SIG-M5 treated with dmso at 0.1 percent for 504 hours (cell line): ENCODE data around the gene CAVIN1.
A peak's percentile ranks its signal among the peaks of the same experiment; 100 is the strongest.

Experiments
- DNase-seq: peaks from one replicate; lab custom pipeline; 2025; ENCODE audit not compliant: unreplicated experiment; lab: John Stamatoyannopoulos, UW

The CAVIN1 gene

GRCh38 chr17:42431758-42432161 lies 8.7 kb upstream of the CAVIN1 start:
- no peak for DNase-seq

- DNase-seq, result no peak
These were observed 6.8 kb upstream of the CAVIN1 start for GRCh38 chr17:42429726-42430447.

- peak; percentile 64 for DNase-seq
These were observed 5.3 kb upstream of the CAVIN1 start for GRCh38 chr17:42428141-42428944.

DNA sequence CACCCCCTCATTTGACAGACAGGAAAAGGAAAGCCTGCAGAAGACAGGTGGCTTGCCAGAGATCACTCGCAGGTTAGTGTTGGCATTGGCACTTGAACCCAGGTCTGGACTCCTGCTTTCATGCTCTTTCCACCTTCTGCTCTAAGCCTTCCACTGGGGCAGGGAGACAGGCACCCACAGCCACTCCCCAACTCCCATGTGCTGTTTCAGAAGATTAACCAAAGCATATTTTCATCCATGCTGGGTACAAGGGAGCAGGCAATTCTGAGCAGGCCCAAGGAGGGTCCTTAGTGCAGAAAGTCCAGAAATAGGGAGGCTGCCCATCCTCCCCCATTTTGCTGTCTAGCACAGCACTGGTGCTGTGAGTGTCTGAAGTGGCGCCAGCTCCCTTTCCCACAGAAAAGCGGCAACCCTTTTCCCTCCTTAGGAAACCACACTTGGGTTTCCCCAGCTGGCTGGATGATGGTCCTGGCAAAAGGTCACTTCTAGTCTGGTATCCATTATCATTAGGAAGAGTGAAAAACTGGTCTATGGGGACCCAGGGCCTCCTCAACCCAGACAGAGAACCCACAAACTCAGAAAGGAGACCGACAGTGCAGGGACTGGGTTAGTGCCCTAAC lies 2.0 kb upstream of the CAVIN1 start:
- DNase-seq, result no peak

DNA sequence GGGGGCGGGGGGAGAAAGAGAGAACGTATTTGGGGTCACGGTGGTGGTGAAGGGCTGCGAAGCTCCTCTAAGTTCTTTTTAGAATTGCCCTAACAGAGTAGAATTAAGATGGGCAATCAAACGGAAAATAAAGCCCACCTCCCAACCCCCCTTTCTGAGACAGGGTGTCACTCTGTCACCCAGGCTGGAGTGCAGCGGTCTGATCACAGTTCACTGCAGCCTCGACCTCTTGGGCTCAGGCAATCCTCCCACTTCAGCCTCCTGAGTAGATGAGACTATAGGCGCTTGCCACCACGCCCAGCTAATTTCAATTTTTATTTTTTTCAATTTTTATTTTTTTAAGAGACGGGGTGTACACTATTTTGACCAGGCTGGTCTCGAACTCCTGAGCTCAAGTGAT lies 710 bp upstream of the CAVIN1 start:
- DNase-seq, result no peak

DNA sequence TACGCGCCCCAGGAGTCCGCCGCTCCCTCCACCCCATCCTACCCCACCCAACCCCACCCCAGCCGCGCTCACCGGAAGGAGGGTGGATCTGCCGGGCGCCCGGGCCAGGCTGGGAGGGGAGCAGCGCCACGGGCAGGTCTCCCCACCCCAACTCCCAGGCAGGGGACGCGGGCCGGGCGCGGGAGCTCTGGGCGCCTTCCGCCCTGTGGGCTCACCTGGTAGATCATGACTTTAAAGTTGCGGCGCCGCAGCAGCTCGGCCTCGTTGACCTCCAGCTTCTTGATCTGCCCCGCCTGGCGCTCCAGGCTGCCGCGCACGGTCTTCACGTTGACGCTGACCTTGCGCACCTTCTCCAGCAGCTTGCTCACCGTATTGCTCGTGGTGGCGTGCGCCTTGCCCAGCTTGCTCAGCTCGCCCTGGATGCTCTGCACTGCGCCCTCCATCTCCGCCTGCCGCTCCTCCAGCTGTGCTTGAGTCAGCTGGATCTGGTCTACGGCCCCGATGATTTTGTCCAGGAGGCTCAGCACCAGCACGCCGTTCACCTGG lies 571 bp downstream of the CAVIN1 start:
- DNase-seq, result no peak

DNA sequence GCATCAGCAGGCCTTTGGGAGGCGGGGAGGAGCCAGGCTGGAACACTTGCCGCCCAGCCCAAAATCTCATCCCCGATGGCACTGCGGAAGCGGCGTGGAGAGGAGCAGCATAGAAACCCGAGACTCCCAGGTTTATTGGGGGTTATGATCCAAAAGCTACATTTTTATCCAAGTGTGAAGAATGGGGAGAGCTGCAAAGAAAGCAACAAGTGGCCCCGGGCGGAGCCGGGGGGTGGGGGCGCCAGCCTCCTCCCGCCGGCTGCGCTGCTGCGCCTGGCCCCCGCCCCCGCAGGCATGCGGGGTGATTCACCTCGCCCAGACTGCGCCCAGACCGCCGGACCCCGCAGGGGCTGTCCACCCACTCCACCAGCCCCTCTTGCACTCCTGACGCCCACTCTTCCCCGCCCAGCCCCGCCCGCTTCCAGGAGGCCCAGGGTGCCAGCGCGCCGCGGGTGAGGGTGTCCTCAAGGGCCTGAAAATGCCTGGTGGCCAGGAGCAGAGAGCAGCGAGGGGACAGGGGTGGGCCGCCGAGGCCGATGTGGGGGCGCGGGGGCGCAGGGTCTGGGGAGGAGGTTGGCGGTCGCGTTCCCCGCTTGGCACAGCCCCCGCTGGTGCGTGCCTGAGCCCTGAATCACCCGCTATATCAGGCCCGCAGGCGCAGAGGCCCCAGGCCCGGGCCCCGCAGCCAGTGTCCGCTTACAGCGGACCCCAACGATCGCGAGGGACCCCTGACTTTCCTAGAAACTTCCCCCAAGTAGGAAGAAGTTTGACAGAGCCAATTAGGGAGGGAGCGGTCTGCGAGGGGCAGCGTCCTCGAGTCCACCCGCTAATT lies 1.3 kb downstream of the CAVIN1 start:
- DNase-seq, result no peak

DNA sequence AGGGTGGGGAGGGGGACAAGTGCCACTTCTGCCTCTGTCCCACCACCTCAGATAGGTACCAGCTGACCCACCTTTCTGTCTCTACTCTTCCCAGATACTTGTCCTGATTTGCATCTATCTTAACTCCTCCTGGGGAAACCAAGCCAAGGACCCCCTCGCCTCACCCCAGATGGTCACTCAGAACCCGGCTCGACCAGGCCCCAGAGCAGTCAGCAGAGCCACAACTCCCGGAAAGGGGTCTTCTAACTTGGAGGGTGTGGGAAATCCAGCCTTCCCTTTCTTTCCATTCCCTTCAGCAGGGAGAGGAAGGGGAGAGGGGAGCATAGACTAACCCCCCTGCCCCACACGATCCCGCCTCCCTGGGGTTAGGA lies 1.9 kb downstream of the CAVIN1 start:
- no peak for DNase-seq

GRCh38 chr17:42417981-42418380 lies 5.1 kb downstream of the CAVIN1 start:
- peak; percentile 59 for DNase-seq

- no peak for DNase-seq
These were observed 8.2 kb downstream of the CAVIN1 start for GRCh38 chr17:42414704-42415409.

DNA sequence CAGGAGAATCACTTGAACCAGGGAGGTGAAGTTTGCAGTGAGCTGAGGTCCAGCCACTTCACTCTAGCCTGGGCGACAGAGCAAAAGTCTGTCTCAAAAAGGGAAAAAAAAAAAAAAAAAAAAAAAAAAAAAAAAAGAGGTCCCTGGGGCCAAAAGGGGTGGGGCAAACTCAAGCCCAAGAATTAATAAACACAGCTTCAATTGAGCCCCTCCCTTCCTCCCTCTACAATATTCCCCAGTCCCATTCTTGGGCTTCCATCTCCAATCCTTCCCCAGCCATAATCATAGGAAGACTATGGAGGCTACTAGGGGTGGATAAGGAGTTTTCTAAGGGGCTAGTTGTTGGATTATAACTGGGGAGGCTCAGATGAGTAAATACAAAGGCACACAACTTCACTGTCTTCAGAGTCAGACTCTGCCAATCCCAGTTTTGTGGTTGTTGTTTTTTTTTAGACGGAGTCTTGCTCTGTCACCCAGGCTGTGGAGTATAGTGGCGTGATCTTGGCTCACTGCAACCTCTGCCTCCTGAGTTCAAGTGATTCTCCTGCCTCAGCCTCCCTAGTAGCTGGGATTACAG lies 9.5 kb downstream of the CAVIN1 start:
- no peak for DNase-seq

- DNase-seq, result no peak
These were observed 11.0 kb downstream of the CAVIN1 start for GRCh38 chr17:42411905-42412679.

- no peak for DNase-seq
These were observed 11.7 kb downstream of the CAVIN1 start for GRCh38 chr17:42411361-42411760.

DNA sequence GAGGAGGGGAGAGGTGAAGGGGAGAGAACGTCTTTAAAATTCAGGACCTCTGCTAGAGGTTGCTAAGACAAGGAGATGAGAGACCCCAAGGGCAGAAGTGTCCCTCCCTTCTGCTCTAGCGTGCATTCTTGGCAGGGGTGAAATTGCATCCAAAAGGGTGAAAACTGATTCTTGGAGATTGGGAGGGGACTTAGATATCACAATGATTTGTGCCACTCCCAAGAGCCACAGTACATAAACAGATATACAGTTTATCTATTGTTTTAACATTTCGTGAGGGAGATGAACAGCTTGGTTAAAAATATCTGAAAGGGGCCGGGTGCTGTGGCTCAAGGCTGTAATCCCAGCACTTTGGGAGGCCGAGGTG lies 12.8 kb downstream of the CAVIN1 start:
- no peak for DNase-seq

GRCh38 chr17:42409523-42410318 lies 13.3 kb downstream of the CAVIN1 start:
- DNase-seq, result no peak

GRCh38 chr17:42408061-42408460 lies 15.0 kb downstream of the CAVIN1 start:
- DNase-seq, result no peak

DNA sequence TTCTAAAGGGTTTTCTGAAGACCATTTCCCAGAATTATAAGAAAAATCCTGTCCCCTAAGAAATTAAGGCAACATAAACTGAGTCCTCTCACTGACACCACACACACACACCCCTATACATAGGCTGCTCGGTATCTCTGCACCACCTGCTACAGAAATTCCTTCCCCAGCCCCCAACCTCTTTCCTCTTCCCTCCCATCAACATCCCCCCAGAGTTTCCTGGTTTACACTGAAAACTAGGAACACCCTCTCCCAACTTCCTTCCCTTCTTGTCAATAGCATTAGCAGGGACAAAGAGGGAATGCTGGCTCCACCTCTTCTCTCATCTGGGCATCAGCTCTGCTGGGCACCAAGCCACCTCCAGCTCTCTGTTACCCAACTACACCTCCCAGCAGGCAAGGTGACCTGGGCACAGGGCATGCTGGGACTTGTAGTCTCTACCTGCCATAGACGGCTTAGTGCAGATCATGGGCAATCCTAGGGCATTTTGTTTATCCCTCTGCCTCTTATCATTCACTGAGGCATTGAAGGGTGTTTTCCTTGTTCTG lies 15.7 kb downstream of the CAVIN1 start:
- DNase-seq, result peak; percentile 24

DNA sequence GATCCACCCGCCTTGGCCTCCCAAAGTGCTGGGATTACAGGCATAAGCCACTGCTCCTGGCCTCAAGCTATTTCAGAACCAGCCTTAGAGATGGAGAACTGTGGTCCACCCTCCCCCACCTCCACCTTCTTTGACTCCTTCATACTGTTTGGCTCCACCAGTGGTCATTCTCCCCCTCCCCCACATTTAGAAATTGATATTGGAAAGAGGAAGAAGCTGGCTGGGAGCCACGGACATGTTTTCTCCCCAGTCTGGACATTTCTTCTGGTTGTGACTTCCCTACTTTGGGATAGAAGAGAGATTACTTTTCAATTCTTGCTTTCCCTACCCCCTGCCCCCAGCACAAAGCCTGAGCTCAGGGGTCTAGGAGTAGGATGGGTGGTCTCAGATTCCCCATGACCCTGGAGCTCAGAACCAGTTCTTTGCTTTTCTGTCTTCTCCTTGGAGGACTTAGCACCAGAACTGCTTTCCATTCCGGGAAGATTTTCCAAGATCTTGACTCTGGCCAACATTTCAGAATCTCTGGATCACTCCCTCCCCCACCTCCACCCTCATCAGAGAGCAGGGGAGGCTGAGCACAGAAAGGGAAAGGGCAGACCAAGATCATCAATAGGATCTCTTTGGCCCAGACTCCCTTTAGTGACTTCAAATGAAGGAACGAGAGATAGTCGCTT lies 16.3 kb downstream of the CAVIN1 start:
- no peak for DNase-seq
